Astrocyte (in vitro differentiated cells and primary cell): ENCODE measurements around the gene LRWD1. TPM values are rescaled to one million over a fixed set of nuclear protein-coding genes. Genes with fewer than 3 reads are reported as not detected.

ENCODE experiments used
- DNase-seq: peaks from one replicate; pipeline ENCODE4 v3.0.0-alpha.2; 2010; ENCODE audit warnings: low read depth
- FAIRE-seq: peaks from 2 replicates; lab custom pipeline; 2011; peaks lifted over from hg19 to GRCh38; lab: Jason Lieb, UNC
- H2AFZ ChIP-seq: 2 replicates; pipeline ENCODE4 v1.6.0; 2012; ENCODE audit warnings: low read depth, low read length, inconsistent platforms
- H3K27ac ChIP-seq: 2 replicates; pipeline ENCODE4 v1.5.1; 2011; ENCODE audit warnings: low read depth, low read length, inconsistent platforms
- H3K27me3 ChIP-seq: 2 replicates; pipeline ENCODE4 v1.6.0; 2011; ENCODE audit warnings: low read length, inconsistent platforms; ENCODE audit not compliant: insufficient read depth
- H3K36me3 ChIP-seq: 2 replicates; pipeline ENCODE4 v1.5.1; 2011; ENCODE audit warnings: low read length, inconsistent platforms; ENCODE audit not compliant: insufficient read depth
- H3K4me1 ChIP-seq: 2 replicates; pipeline ENCODE4 v1.5.1; 2011; ENCODE audit warnings: low read length, inconsistent platforms; ENCODE audit not compliant: insufficient read depth
- H3K4me2 ChIP-seq: 2 replicates; pipeline ENCODE4 v1.6.0; 2012; ENCODE audit warnings: low read length, inconsistent platforms
- H3K4me3 ChIP-seq: 2 replicates; pipeline ENCODE4 v1.5.1; 2011; ENCODE audit warnings: low read depth, mild to moderate bottlenecking, low read length, inconsistent platforms; ENCODE audit not compliant: insufficient read depth
- H3K79me2 ChIP-seq: 2 replicates; pipeline ENCODE4 v1.6.0; 2012; ENCODE audit warnings: mild to moderate bottlenecking, low read length, inconsistent platforms; ENCODE audit not compliant: insufficient read depth
- H3K9ac ChIP-seq: 2 replicates; pipeline ENCODE4 v1.6.0; 2012; ENCODE audit warnings: mild to moderate bottlenecking, low read length, inconsistent platforms
- H3K9me3 ChIP-seq: 2 replicates; pipeline ENCODE4 v1.5.1; 2012; ENCODE audit warnings: low read depth, mild to moderate bottlenecking, low read length, inconsistent platforms; ENCODE audit not compliant: insufficient read depth
- H4K20me1 ChIP-seq: 2 replicates; pipeline ENCODE4 v1.6.0; 2012; ENCODE audit warnings: low read length, inconsistent platforms; ENCODE audit not compliant: insufficient read depth
- H3K27ac Mint-ChIP-seq: one replicate; pipeline ENCODE4 v1.8.0; 2021; ENCODE audit warnings: mild to moderate bottlenecking, mixed read lengths; ENCODE audit not compliant: unreplicated experiment
- H3K27me3 Mint-ChIP-seq: one replicate; pipeline ENCODE4 v1.8.0; 2021; ENCODE audit warnings: low read depth, mixed read lengths; ENCODE audit not compliant: unreplicated experiment
- H3K36me3 Mint-ChIP-seq: one replicate; pipeline ENCODE4 v1.8.0; 2021; ENCODE audit warnings: low read depth, mixed read lengths; ENCODE audit not compliant: unreplicated experiment
- H3K4me1 Mint-ChIP-seq: one replicate; pipeline ENCODE4 v1.8.0; 2021; ENCODE audit warnings: low read depth, mixed read lengths; ENCODE audit not compliant: unreplicated experiment
- H3K4me3 Mint-ChIP-seq: one replicate; pipeline ENCODE4 v1.8.0; 2021; ENCODE audit warnings: mild to moderate bottlenecking, moderate library complexity, mixed read lengths; ENCODE audit not compliant: unreplicated experiment
- H3K9me3 Mint-ChIP-seq: one replicate; pipeline ENCODE4 v1.8.0; 2021; ENCODE audit warnings: mild to moderate bottlenecking, mixed read lengths; ENCODE audit not compliant: unreplicated experiment
- EZH2 ChIP-seq: IDR thresholded peaks from 2 replicates; pipeline ENCODE4 v1.6.1; 2012; ENCODE audit warnings: mild to moderate bottlenecking, low read length, inconsistent platforms; ENCODE audit not compliant: insufficient read depth
- total RNA-seq: library from RNA; stranded (reverse); gene quantifications from 2 replicates; pipeline ENCODE4 v1.2.1, GENCODE V29; 2021
- TF ChIP-seq, protein P1 (sequence below): IDR thresholded peaks from 2 replicates; pipeline ENCODE4 v1.5.1; 2011; ENCODE audit warnings: low read depth, mild to moderate bottlenecking, inconsistent platforms, low read length, moderate library complexity; ENCODE audit not compliant: insufficient read depth

LRWD1 gene
- total RNA-seq, 1 donor from 2014 or later: 26.2 TPM

DNA sequence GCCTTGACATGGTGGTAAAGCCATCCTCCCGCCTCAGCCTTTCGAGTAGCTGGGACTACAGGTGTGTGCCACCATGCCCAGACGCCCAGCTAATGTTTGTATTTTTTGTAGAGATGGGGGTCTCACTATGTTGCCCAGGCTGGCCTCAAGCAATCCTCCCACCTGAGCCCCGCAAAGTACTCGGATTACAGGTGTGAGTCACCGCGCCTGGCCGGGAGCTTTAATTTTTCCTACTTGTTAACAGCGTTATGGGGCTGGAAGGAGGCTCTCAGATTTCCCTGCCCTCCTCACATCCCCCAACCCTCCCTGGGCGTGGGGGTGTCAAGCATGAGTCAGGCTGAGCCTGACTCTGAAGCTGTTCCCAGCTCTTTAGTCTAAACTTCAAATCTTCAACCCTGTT lies 8.5 kb upstream of the LRWD1 start:
- H3K9ac ChIP-seq: no peak overlapping the region
- Mint-ChIP-seq H3K4me1 (peaks cover 9% of the 10 kb centered on the region), H3K9me3 (no peaks in the 10 kb centered on the region), H3K27me3 (no peaks in the 10 kb centered on the region), H3K27ac (peak overlapping the region; percentile 58), H3K4me3 (no peak overlapping the region), H3K36me3 (peaks cover 4% of the 10 kb centered on the region)
- H3K27me3 ChIP-seq: no peaks in the 10 kb centered on the region
- peak; percentile 63 for DNase-seq
- H3K79me2 ChIP-seq: peaks cover 2% of the 10 kb centered on the region
- no peaks in the 10 kb centered on the region for H3K9me3 ChIP-seq
- H4K20me1 ChIP-seq: peaks cover 13% of the 10 kb centered on the region
- H3K36me3 ChIP-seq: peaks cover 5% of the 10 kb centered on the region
- no peak overlapping the region for H3K27ac ChIP-seq
- peaks cover 11% of the 10 kb centered on the region for H3K4me1 ChIP-seq
- TF ChIP-seq, protein P1, sequence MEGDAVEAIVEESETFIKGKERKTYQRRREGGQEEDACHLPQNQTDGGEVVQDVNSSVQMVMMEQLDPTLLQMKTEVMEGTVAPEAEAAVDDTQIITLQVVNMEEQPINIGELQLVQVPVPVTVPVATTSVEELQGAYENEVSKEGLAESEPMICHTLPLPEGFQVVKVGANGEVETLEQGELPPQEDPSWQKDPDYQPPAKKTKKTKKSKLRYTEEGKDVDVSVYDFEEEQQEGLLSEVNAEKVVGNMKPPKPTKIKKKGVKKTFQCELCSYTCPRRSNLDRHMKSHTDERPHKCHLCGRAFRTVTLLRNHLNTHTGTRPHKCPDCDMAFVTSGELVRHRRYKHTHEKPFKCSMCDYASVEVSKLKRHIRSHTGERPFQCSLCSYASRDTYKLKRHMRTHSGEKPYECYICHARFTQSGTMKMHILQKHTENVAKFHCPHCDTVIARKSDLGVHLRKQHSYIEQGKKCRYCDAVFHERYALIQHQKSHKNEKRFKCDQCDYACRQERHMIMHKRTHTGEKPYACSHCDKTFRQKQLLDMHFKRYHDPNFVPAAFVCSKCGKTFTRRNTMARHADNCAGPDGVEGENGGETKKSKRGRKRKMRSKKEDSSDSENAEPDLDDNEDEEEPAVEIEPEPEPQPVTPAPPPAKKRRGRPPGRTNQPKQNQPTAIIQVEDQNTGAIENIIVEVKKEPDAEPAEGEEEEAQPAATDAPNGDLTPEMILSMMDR: no peak
- H3K4me3 ChIP-seq: no peak overlapping the region
- peak overlapping the region; percentile 35 for H3K4me2 ChIP-seq
- FAIRE-seq: no peak
- no peak overlapping the region for H2AFZ ChIP-seq

DNA sequence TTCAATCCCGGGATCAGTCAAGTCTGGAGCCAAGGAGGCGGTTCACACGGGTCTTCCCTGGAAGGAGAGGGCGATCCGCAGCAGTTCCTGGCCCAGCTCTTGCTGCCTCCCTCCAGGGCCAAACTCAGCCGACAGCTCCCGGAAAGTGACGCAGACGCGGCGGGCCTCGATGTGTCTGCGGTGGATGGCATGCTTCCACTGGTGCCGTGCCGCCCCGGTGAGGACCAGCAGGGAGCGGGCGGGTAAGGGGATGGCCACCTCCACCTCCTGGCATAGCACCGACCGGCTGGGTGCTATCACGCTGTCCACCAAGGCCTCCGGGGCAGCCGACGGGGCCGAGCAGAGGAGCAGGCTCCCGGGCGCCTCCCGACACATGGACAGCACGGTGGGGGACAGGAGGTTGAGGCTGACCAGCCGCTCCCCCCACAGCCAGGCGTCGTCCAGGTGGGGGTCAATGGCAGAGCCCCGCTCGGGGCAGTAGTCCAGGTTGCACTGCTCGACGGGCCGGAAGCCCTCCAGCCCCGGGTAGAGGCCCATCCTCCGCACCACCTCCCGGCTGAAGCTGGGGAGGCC lies 7.3 kb upstream of the LRWD1 start:
- H2AFZ ChIP-seq: no peak overlapping the region
- peak overlapping the region; percentile 1 for H3K9ac ChIP-seq
- no peaks in the 10 kb centered on the region for H3K9me3 Mint-ChIP-seq
- H3K27me3 Mint-ChIP-seq: no peaks in the 10 kb centered on the region
- H3K36me3 ChIP-seq: peaks cover 5% of the 10 kb centered on the region
- FAIRE-seq (no peak), DNase-seq (no peak)
- H3K27ac Mint-ChIP-seq: no peak overlapping the region
- no peak overlapping the region for H3K4me3 Mint-ChIP-seq
- H3K4me2 ChIP-seq: no peak overlapping the region
- no peaks in the 10 kb centered on the region for H3K9me3 ChIP-seq
- H3K79me2 ChIP-seq: peaks cover 12% of the 10 kb centered on the region
- no peak for TF ChIP-seq EZH2
- TF ChIP-seq, protein P1: no peak
- peaks cover 18% of the 10 kb centered on the region for H4K20me1 ChIP-seq
- H3K27me3 ChIP-seq: no peaks in the 10 kb centered on the region
- peaks cover 9% of the 10 kb centered on the region for H3K4me1 Mint-ChIP-seq
- peaks cover 6% of the 10 kb centered on the region for H3K4me1 ChIP-seq
- H3K4me3 ChIP-seq: no peak overlapping the region
- peaks cover 4% of the 10 kb centered on the region for H3K36me3 Mint-ChIP-seq
- H3K27ac ChIP-seq: no peak overlapping the region

DNA sequence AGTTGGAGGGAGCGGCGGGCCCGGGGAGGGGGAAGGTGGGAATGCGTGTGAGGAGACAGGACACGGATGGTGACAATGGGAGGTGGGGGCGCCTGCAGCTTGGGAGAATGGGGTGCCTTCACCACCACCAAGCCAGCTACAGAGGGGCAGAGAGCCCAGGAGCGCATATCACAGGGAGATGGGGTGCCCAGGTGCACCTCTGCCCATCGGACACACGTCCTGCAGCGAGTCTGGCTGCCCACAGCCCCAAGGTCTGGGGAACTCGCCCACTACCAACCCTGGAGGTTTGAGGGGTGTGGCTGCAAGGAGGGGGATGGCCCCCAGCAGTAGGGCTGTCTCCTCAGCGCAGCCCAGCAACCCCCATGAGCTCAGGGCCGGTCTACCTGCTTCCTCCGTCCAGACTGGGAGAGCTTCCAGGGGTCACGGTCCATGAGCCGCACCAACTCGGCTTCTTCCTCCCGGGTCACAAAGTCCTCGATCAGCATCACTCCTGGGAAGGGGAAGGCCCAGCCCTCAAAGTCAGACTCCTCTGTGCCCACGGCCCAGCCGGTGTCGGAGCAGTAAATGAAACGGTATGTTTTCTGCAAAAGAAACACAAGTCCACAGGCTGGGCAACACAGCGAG lies 5.5 kb upstream of the LRWD1 start:
- peaks cover 13% of the 10 kb centered on the region for H3K4me1 Mint-ChIP-seq
- Histone ChIP-seq H2AFZ (no peak overlapping the region), H3K4me1 (peaks cover 6% of the 10 kb centered on the region), H3K27ac (no peak overlapping the region), H3K9ac (no peak overlapping the region), H4K20me1 (peaks cover 18% of the 10 kb centered on the region), H3K4me2 (no peak overlapping the region), H3K36me3 (peaks cover 5% of the 10 kb centered on the region), H3K9me3 (no peaks in the 10 kb centered on the region), H3K79me2 (peaks cover 26% of the 10 kb centered on the region), H3K27me3 (no peaks in the 10 kb centered on the region), H3K4me3 (no peak overlapping the region)
- DNase-seq (no peak), FAIRE-seq (no peak)
- peaks cover 4% of the 10 kb centered on the region for H3K36me3 Mint-ChIP-seq
- H3K4me3 Mint-ChIP-seq: no peak overlapping the region
- no peak overlapping the region for H3K27ac Mint-ChIP-seq
- no peaks in the 10 kb centered on the region for H3K27me3 Mint-ChIP-seq
- no peaks in the 10 kb centered on the region for H3K9me3 Mint-ChIP-seq
- no peak for TF ChIP-seq EZH2
- TF ChIP-seq, protein P1: no peak
